NCI-H1417 treated with DMSO at 0.1 percent for 48 hours (cell line): ENCODE results near the gene ATP8B3.

Experiments used
- DNase-seq: peaks from one replicate; lab custom pipeline; 2025; lab: John Stamatoyannopoulos, UW

ATP8B3 gene

GRCh38 chr19:1746401-1747284 is 65.4 kb downstream of the ATP8B3 start:
- DNase-seq = no peak

GRCh38 chr19:1745589-1746031 is 66.5 kb downstream of the ATP8B3 start:
- no peak for DNase-seq

- no peak for DNase-seq
Observed at GRCh38 chr19:1744822-1745563, 67.1 kb downstream of the ATP8B3 start.

GRCh38 chr19:1744133-1744665 is 67.9 kb downstream of the ATP8B3 start:
- no peak for DNase-seq

GRCh38 chr19:1742989-1743696 is 68.9 kb downstream of the ATP8B3 start:
- DNase-seq = no peak

GRCh38 chr19:1739960-1740629 is 72.0 kb downstream of the ATP8B3 start:
- no peak for DNase-seq

- DNase-seq = no peak
Observed at GRCh38 chr19:1736927-1737326, 75.1 kb downstream of the ATP8B3 start.

- DNase-seq = no peak
Observed at GRCh38 chr19:1736280-1736679, 75.8 kb downstream of the ATP8B3 start.

GRCh38 chr19:1734321-1734966 is 77.6 kb downstream of the ATP8B3 start:
- no peak for DNase-seq
